SK-N-SH (cell line): ENCODE measurements around the gene MYDGF.

ENCODE experiments used
- CHD2 ChIP-seq: fragments of 150-350 bp; IDR thresholded peaks from 2 replicates; pipeline ENCODE4 v1.6.1; 2018; ENCODE audit warnings: low read length; ENCODE audit not compliant: partially characterized antibody
- FOSL2 ChIP-seq: IDR thresholded peaks from 2 replicates; pipeline ENCODE4 v1.4.0; 2012; ENCODE audit warnings: low read depth, mild to moderate bottlenecking, moderate library complexity, borderline replicate concordance
- GATA2 ChIP-seq: sonication (generic); formaldehyde crosslinking; IDR thresholded peaks from 2 replicates; pipeline ENCODE4 v1.5.0; 2020; ENCODE audit warnings: mild to moderate bottlenecking, missing genetic modification reagents
- MXI1 ChIP-seq: IDR thresholded peaks from 2 replicates; pipeline ENCODE4 v1.6.1; 2012; ENCODE audit warnings: mild to moderate bottlenecking, low read depth, low read length, improper control_type of control experiment
- RFX5 ChIP-seq: IDR thresholded peaks from 2 replicates; pipeline ENCODE4 v1.6.1; 2012; ENCODE audit warnings: mild to moderate bottlenecking, improper control_type of control experiment, low read length
- TAF1 ChIP-seq: IDR thresholded peaks from 2 replicates; pipeline ENCODE4 v1.6.1; 2012; ENCODE audit warnings: low read depth, mild to moderate bottlenecking, low read length, moderate library complexity, borderline replicate concordance
- TCF12 ChIP-seq: IDR thresholded peaks from 2 replicates; pipeline ENCODE4 v1.4.0; 2012
- TF ChIP-seq, protein P1 (sequence below): fragments of 200-600 bp; sonication (generic); IDR thresholded peaks from 2 replicates; pipeline ENCODE4 v1.6.1; 2017; ENCODE audit warnings: antibody characterized with exemption, mild to moderate bottlenecking, moderate library complexity

DNA sequence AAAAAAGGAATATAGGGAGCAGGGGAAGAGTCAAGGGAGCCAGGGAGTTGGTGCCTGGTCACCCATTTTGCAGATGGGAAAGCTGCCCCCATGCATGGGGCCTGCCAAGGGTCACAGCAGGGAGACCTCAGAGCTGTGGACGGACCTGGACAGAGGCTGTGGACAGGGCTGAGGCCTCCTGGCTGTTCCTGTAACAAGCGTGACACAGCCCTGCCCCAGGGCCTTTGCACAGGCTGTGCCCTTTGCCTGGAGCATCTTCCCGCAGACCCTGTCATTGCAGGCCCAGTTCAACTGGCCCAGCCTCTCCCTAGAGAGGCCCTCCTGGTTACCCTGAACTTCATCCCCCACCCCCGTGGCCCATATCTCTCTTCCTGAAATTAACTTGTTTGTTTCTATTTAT, 24.4 kb downstream of the MYDGF start:
- TF ChIP-seq, protein P1, sequence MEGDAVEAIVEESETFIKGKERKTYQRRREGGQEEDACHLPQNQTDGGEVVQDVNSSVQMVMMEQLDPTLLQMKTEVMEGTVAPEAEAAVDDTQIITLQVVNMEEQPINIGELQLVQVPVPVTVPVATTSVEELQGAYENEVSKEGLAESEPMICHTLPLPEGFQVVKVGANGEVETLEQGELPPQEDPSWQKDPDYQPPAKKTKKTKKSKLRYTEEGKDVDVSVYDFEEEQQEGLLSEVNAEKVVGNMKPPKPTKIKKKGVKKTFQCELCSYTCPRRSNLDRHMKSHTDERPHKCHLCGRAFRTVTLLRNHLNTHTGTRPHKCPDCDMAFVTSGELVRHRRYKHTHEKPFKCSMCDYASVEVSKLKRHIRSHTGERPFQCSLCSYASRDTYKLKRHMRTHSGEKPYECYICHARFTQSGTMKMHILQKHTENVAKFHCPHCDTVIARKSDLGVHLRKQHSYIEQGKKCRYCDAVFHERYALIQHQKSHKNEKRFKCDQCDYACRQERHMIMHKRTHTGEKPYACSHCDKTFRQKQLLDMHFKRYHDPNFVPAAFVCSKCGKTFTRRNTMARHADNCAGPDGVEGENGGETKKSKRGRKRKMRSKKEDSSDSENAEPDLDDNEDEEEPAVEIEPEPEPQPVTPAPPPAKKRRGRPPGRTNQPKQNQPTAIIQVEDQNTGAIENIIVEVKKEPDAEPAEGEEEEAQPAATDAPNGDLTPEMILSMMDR, result no peak
- no peak for TF ChIP-seq FOSL2
- TF ChIP-seq CHD2, result no peak
- no peak for TF ChIP-seq RFX5
- no peak for TF ChIP-seq TAF1
- no peak for TF ChIP-seq MXI1
- TF ChIP-seq GATA2 (CRISPR knock-in tag), result no peak
- TF ChIP-seq TCF12, result no peak
